Hepatocyte (in vitro differentiated cells): ENCODE measurements around the gene OSBPL3. TPM values are rescaled to one million over a fixed set of nuclear protein-coding genes. Genes with fewer than 3 reads are reported as not detected.

ENCODE experiments used
- DNase-seq: peaks from one replicate; pipeline ENCODE4 v3.0.0-alpha.2; 2016; ENCODE audit warnings: low spot score
- H2AFZ ChIP-seq: fragments of 200-600 bp; sonication (generic); 2 replicates; pipeline ENCODE4 v1.6.0; 2016; ENCODE audit warnings: antibody characterized with exemption, mild to moderate bottlenecking
- H3K27ac ChIP-seq: fragments of 200-600 bp; sonication (generic); 2 replicates; pipeline ENCODE4 v1.5.1; 2016; ENCODE audit warnings: mild to moderate bottlenecking
- H3K27me3 ChIP-seq: fragments of 200-600 bp; sonication (generic); 2 replicates; pipeline ENCODE4 v1.6.1; 2016
- H3K36me3 ChIP-seq: fragments of 200-600 bp; sonication (generic); replicated peaks from 2 replicates; pipeline ENCODE4 v1.5.1; 2016; ENCODE audit warnings: low read depth; ENCODE audit not compliant: insufficient read depth
- H3K4me1 ChIP-seq: fragments of 200-600 bp; sonication (generic); 2 replicates; pipeline ENCODE4 v1.5.1; 2016; ENCODE audit warnings: mild to moderate bottlenecking, moderate library complexity; ENCODE audit not compliant: insufficient read depth
- H3K4me2 ChIP-seq: fragments of 200-600 bp; sonication (generic); 2 replicates; pipeline ENCODE4 v1.6.0; 2016
- H3K4me3 ChIP-seq: fragments of 200-600 bp; sonication (generic); 2 replicates; pipeline ENCODE4 v1.5.1; 2016; ENCODE audit warnings: mild to moderate bottlenecking
- H3K79me2 ChIP-seq: fragments of 200-600 bp; sonication (generic); 2 replicates; pipeline ENCODE4 v1.6.0; 2017; ENCODE audit warnings: mild to moderate bottlenecking
- H3K9me2 ChIP-seq: fragments of 200-600 bp; sonication (generic); replicated peaks from 2 replicates; pipeline ENCODE4 v1.6.0; 2017; ENCODE audit warnings: mild to moderate bottlenecking; ENCODE audit not compliant: insufficient read depth
- H3K9me3 ChIP-seq: fragments of 200-600 bp; sonication (generic); 2 replicates; pipeline ENCODE4 v1.5.1; 2016; ENCODE audit warnings: low read depth, mild to moderate bottlenecking
- H4K20me1 ChIP-seq: fragments of 200-600 bp; sonication (generic); 2 replicates; pipeline ENCODE4 v1.6.0; 2016; ENCODE audit warnings: mild to moderate bottlenecking; ENCODE audit not compliant: insufficient read depth, poor library complexity, severe bottlenecking
- EZH2 ChIP-seq: fragments of 200-600 bp; sonication (generic); IDR thresholded peaks from 2 replicates; pipeline ENCODE4 v1.6.1; 2016; ENCODE audit warnings: antibody characterized with exemption, mild to moderate bottlenecking, borderline replicate concordance
- EZH2phosphoT487 ChIP-seq: fragments of 200-600 bp; sonication (generic); IDR thresholded peaks from one replicate; pipeline ENCODE4 v1.6.1; 2018; ENCODE audit warnings: antibody characterized with exemption, mild to moderate bottlenecking, low read depth, moderate library complexity; ENCODE audit not compliant: unreplicated experiment, severe bottlenecking
- WGBS: methylation state at CpG from one replicate; pipeline ENCODE4 v1.1.6; 2016; ENCODE audit warnings: low lambda C conversion rate; ENCODE audit errors: missing lambda C conversion rate; 5-methylcytosine and 5-hydroxymethylcytosine counted together
- polyA plus RNA-seq: library from polyadenylated mRNA; unstranded; fragments of >200 nt; fragmentation: Nextera tagmentation; extraction: Ambion mirVana; gene quantifications from 2 replicates; pipeline ENCODE4 v1.2.1, GENCODE V29; 2016
- total RNA-seq: library from RNA; depleted of rRNA; stranded (reverse); fragments of >200 nt; gene quantifications from 2 replicates; pipeline ENCODE4 v1.2.3, GENCODE V29; 2014
- TF ChIP-seq, protein P1 (sequence below): fragments of 200-600 bp; sonication (generic); IDR thresholded peaks from 2 replicates; pipeline ENCODE4 v1.5.1; 2016; ENCODE audit warnings: antibody characterized with exemption, mild to moderate bottlenecking; ENCODE audit not compliant: poor library complexity

Gene OSBPL3
- total and polyA plus RNA-seq, 2 experiments from 2014 or later = 11.4 to 18.0 TPM

GRCh38 chr7:24883622-24884013 lies 96.4 kb downstream of the OSBPL3 start:
- no peaks in the 10 kb centered on the region for H3K79me2 ChIP-seq
- H4K20me1 ChIP-seq = no peaks in the 10 kb centered on the region
- H3K4me3 ChIP-seq = no peak overlapping the region
- no peak overlapping the region for H3K4me2 ChIP-seq
- no peak for DNase-seq
- no peaks in the 10 kb centered on the region for H3K36me3 ChIP-seq
- H3K9me3 ChIP-seq = no peaks in the 10 kb centered on the region
- H3K4me1 ChIP-seq = peaks cover 10% of the 10 kb centered on the region
- no peak overlapping the region for H2AFZ ChIP-seq
- TF ChIP-seq, protein P1, sequence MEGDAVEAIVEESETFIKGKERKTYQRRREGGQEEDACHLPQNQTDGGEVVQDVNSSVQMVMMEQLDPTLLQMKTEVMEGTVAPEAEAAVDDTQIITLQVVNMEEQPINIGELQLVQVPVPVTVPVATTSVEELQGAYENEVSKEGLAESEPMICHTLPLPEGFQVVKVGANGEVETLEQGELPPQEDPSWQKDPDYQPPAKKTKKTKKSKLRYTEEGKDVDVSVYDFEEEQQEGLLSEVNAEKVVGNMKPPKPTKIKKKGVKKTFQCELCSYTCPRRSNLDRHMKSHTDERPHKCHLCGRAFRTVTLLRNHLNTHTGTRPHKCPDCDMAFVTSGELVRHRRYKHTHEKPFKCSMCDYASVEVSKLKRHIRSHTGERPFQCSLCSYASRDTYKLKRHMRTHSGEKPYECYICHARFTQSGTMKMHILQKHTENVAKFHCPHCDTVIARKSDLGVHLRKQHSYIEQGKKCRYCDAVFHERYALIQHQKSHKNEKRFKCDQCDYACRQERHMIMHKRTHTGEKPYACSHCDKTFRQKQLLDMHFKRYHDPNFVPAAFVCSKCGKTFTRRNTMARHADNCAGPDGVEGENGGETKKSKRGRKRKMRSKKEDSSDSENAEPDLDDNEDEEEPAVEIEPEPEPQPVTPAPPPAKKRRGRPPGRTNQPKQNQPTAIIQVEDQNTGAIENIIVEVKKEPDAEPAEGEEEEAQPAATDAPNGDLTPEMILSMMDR = no peak
- TF ChIP-seq EZH2 (no peak), EZH2phosphoT487 (no peak)
- no peaks in the 10 kb centered on the region for H3K9me2 ChIP-seq
- no peak overlapping the region for H3K27ac ChIP-seq
- WGBS = 75% methylated on average over 1 of the region's 1 CpG
- no peaks in the 10 kb centered on the region for H3K27me3 ChIP-seq

DNA sequence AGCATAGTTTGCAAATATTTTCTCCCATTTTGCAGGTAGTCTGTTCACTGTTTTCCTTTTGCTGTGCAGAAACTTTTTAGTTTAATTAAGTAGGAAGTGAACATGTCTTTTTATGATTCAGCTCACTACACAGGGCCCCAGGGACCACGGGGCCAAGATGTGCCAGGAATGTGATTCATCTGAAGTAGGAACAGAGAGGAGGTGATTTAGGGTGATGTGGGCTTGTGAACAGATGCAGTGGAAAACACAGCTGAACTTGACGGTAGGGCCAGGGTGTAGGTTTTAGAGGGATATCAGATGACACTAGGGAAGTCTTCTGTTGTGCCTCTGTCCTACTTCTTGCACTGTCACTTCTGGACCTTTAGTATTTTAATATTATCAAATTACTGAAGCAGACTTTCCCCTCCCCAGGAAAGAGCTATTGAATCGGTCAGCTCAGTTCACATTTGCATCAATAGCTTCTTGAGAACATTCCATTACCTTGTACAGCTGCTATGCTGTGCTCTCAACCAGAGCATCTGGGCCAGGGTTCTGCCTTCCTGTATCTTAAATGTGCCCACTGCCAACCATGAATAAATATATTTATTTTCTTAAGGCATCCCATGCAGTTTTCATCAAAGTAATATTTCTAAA lies 96.9 kb downstream of the OSBPL3 start:
- no peaks in the 10 kb centered on the region for H3K79me2 ChIP-seq
- DNase-seq = no peak
- H3K27ac ChIP-seq = no peak overlapping the region
- no peaks in the 10 kb centered on the region for H3K9me3 ChIP-seq
- TF ChIP-seq EZH2phosphoT487 (no peak), EZH2 (no peak)
- H2AFZ ChIP-seq = no peak overlapping the region
- WGBS = 47% methylated on average over 3 of the region's 3 CpGs
- H3K4me1 ChIP-seq = peaks cover 10% of the 10 kb centered on the region
- H3K9me2 ChIP-seq = no peaks in the 10 kb centered on the region
- H3K27me3 ChIP-seq = no peaks in the 10 kb centered on the region
- H3K4me3 ChIP-seq = no peak overlapping the region
- H3K4me2 ChIP-seq = no peak overlapping the region
- no peaks in the 10 kb centered on the region for H3K36me3 ChIP-seq
- H4K20me1 ChIP-seq = no peaks in the 10 kb centered on the region

- H3K36me3 ChIP-seq = no peaks in the 10 kb centered on the region
- no peaks in the 10 kb centered on the region for H3K27me3 ChIP-seq
- H3K27ac ChIP-seq = no peak overlapping the region
- no peak for DNase-seq
- no peak overlapping the region for H3K4me3 ChIP-seq
- 81% methylated on average over 4 of the region's 4 CpGs for WGBS
- no peak for TF ChIP-seq EZH2
- TF ChIP-seq, protein P1 = no peak
- no peaks in the 10 kb centered on the region for H4K20me1 ChIP-seq
- no peak overlapping the region for H3K4me2 ChIP-seq
- no peaks in the 10 kb centered on the region for H3K79me2 ChIP-seq
- H3K9me2 ChIP-seq = no peaks in the 10 kb centered on the region
- no peaks in the 10 kb centered on the region for H3K9me3 ChIP-seq
- H2AFZ ChIP-seq = no peak overlapping the region
- peaks cover 10% of the 10 kb centered on the region for H3K4me1 ChIP-seq
These were observed 98.4 kb downstream of the OSBPL3 start for GRCh38 chr7:24881623-24882022.

DNA sequence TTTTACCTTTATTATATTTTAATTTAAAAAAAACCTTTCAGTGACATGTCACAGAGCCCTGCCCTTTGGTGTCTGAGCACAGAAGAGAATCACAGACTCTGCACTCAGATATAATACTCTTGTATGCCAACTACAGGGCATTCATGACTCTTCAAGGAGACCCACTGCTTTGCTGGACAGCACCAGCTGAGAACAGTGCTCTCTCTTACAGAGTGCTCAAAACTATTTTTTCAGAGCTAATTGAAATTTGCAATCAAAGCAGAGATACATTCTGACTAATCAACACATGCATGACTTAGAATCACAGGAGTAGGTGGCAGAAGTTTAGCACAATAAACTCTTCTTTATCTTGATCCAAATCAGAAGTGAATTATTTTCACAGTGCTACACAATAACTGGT lies 99.1 kb downstream of the OSBPL3 start:
- TF ChIP-seq EZH2phosphoT487 (no peak), EZH2 (no peak)
- TF ChIP-seq, protein P1 = no peak
- Histone ChIP-seq H4K20me1 (no peaks in the 10 kb centered on the region), H3K9me3 (no peaks in the 10 kb centered on the region), H3K4me1 (peaks cover 10% of the 10 kb centered on the region), H3K36me3 (no peaks in the 10 kb centered on the region), H3K27me3 (no peaks in the 10 kb centered on the region), H3K9me2 (no peaks in the 10 kb centered on the region), H3K4me2 (no peak overlapping the region), H3K27ac (no peak overlapping the region), H2AFZ (no peak overlapping the region), H3K4me3 (no peak overlapping the region), H3K79me2 (no peaks in the 10 kb centered on the region)
- no peak for DNase-seq
